Activated naive CD4-positive, alpha-beta T cell treated with Interleukin-2 at 50 U/mL for 16 hours (primary cell): Measurements from ENCODE around the gene CCR4.

Experiments used
- DNase-seq: peaks from one replicate; pipeline ENCODE4 v3.0.0-alpha.2; 2020

The CCR4 gene

DNA sequence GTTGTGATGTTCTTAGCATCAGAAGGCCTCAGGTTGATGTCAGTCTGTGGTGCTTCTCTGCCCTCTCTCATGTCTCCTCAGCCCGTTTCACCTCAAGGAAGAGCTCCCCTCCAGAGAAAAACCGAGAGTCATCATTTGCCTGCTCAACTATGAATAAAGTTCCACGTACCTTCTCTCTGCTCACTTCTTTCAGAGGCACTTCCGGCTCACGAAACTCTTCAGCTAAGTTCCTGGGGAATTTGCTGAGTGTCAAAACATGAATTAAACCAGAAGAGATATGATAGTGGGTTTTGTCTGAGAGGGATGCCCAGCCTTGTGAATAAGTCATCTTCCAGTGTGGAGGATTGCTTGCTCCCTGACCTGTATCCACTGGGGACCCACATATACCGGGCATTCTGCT lies 37.7 kb downstream of the CCR4 start:
- no peak for DNase-seq

GRCh38 chr3:32990116-32990515 lies 38.7 kb downstream of the CCR4 start:
- DNase-seq = no peak

- DNase-seq = no peak
Measured at GRCh38 chr3:32991781-32992180, 40.3 kb downstream of the CCR4 start.

- DNase-seq = no peak
Measured at GRCh38 chr3:32992310-32992686, 40.9 kb downstream of the CCR4 start.

GRCh38 chr3:32994045-32994444 lies 42.6 kb downstream of the CCR4 start:
- DNase-seq = no peak

- no peak for DNase-seq
Measured at GRCh38 chr3:32995098-32995497, 43.7 kb downstream of the CCR4 start.

DNA sequence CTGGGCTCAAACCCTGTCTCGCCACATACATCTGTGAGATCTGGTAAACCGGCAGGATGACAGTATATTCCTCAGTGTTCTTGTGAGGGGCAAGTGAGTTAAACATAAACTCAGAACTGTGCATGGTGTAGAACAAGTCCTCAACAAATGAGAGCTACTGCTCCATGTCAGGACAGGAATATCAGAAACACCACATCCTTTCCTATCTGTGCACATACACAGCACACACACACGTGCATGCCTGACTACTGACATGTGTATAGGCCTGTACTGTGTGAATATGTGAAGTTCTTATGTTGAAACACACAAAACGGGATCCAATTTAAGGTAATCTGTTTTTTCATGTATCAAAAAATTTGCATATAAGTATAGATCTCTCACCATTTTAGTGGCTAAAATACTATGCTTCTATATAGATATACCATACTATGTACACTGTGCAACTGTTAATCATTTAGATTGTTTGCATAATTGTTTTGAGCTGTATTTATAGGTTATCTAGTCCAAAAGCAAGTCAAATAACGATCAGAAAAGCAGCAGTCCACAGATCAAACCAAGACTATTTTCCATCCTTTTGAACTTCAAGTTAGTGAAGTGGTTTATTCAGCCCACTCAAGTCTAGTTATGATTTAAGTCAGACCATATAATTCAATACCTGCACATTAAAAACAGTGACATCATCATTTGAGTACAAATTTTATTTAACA lies 44.8 kb downstream of the CCR4 start:
- no peak for DNase-seq

DNA sequence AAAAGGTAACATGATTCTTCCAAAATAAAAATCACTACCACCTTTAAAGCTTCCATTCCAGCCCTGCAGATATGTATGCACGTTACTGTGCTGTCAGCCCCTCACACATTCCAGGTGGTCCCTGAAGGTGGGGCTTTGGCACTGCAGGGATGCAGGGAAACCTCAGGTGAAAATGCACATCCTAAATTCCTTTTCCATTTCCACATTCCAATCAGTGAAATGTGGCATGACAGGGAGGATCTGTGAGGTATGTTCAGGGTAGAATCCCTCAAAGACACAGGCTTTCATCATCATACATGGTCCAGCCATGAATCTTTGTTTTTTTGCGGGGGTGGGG lies 45.3 kb downstream of the CCR4 start:
- DNase-seq = no peak

DNA sequence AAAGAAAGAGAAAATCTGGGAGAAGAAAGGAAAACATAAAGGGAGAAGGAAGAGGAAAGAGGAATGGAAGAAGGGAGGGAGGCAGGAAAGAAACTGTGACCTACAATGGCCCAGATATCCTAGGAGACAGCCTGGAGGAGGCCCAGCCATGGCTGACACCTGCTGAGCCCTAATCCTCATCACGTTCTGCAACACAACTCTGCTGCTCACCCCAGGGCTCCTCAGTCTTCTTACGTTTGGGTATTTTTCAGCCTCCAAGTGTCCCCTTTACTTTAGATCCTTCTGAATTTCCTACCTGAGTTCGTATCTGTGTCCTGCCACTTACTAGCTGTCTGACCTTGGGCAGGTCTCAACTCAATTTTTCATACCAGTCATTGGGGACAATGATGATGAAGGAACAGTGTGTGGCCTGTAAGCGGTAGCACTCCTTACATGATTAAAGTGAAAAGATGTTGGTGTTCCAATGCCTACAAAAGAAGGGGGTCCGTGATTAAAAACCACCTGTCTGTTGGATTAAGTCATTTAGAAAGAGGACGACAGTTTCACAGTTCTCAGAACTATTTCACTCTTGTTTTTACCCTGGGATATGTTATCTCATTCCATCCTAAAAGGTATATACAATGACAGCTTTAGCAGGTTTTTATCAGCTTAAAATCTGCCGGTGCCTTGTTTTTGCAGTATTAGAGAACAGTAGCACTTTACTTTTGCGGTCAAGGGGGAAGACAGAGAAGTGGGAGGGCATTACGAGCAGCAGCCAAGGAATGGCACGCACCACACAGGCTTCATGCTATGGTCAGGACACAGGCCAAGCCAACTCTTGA lies 47.4 kb downstream of the CCR4 start:
- DNase-seq = peak; percentile 51

DNA sequence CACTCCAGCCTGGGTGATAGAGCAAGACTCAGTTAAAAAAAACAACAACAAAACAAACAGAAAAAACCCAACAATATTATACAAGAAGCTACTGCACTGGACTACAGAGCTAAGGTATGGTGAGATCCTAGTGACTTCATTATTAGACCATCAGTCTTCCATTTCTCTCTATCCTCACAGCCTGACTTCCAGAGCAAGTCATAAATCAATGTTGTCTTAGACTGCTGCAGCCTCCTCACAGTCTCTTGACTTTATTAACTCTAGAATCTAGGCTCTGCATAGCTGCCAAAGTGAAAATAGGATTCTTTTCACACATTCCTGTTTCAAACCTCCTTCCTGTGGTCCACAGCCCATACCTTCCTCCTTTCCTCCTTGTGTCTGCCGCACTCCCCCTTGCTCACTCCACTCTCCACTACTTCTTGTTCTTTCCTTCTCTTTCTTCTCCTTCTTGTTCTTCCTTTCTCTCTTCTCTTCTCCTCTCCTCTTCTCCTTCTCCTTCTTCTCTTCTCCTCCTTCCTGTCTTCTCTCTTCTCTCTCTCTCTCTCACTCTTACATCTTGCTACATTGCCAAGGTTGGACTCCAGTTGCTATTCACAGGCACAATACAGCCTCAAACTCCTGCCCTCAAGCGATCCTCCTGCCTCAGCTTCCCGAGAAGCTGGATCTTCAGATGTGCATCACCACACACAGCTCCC lies 49.4 kb downstream of the CCR4 start:
- DNase-seq = no peak

DNA sequence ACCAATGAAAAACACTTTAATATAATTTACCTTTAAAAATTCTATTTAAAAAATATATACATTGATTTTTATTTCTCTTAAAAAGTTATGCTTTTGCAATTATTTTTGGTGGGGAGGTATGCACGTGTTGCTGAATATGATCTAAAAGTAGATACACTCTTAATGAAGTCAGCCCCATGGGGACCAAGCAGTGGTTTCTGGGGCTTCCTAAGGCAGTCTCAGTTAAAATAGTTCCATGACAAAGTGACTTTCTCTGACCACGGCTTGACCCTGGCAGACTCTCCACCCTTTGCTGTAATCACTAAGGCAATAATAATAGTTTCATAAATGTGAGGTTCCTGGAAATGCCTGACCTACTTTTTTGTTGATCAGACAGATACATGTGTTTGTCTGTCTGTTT lies 50.4 kb downstream of the CCR4 start:
- peak; percentile 51 for DNase-seq

DNA sequence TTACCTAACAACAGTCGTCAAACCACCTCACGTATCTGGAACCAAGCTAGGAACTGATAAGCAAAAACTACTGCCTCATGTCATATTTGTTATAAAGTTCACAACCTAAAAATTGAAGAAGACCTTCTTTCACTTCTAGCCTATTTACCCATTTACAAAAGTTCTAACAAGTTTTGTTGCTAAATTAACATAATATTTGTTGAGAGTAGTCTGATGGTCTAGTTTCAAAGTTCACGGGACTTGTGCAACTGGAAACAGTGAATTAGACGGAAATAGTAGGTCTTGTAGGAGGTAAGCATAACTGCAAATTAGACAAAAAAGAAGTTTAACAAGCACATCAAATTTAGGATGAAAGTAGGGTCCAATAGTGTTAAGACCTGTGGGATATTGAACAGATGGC lies 51.9 kb downstream of the CCR4 start:
- DNase-seq = no peak

DNA sequence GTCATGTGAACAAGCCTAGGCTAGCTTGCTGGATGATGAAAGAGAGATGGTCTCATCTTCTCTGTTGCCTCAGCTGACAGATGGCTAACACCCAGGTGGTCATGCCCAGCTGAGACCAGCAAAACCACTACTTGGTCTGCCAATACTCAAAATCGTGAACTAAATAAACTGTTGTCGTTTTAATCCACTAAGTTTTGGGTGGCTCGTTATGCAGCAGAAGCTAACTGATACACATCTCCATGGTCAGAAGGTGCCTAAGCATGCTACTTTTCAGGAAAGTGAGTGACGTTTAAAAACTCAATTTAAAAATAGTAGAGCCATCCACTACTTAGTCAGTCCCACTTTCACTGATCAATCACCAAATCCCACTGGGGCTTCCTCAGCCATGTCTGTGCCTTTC lies 52.8 kb downstream of the CCR4 start:
- no peak for DNase-seq

DNA sequence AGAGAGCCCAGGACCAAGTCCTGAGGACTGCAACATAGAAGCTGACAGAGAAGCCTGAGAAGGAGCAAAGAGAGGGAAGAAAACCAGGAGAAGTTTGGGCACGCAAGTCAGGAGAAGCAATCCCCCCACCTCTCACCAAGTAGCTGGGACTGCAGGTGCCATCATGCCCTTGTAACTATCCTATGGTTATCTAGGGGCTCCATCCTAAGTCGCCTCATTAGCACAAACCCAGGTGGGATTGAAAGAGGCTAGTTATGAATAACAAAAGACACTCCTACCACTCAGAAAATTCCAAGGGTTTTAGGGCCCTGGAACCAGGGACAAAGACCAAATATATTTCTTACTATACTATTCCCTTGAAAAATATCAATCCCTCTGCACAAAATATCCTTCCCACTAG lies 53.5 kb downstream of the CCR4 start:
- no peak for DNase-seq
